Measurements from ENCODE around the gene ZMYM2.
A peak's percentile ranks its signal among the peaks of the same experiment; 100 is the strongest.

The ZMYM2 gene

GRCh38 chr13:20124303-20124702 lies 165.8 kb downstream of the ZMYM2 start:
- Histone ChIP-seq H3K27me3 (ENCODE audit: insufficient read depth, low read length, poor library complexity, severe bottlenecking) (no peaks in the 10 kb centered on the region), H3K9me3 (ENCODE audit: insufficient read depth, low read depth, low read length) (no peaks in the 10 kb centered on the region), H3K4me2 (ENCODE audit: low read depth, low read length, poor library complexity, severe bottlenecking) (no peak overlapping the region), H3K36me3 (ENCODE audit: insufficient read depth, low read length) (no peaks in the 10 kb centered on the region), H3K79me2 (ENCODE audit: insufficient read depth, low read length) (no peaks in the 10 kb centered on the region), H3K4me1 (ENCODE audit: insufficient read depth, low read length, poor library complexity, severe bottlenecking) (peaks cover 23% of the 10 kb centered on the region), H3F3A (ENCODE audit: low read depth) (no peaks in the 10 kb centered on the region; the same call in 1 of the 2 replicates), H4K20me1 (ENCODE audit: insufficient read depth, low read length, poor library complexity, severe bottlenecking) (no peaks in the 10 kb centered on the region), H3K4me3 (ENCODE audit: low read length, poor library complexity, severe bottlenecking) (no peak overlapping the region), H2AFZ (ENCODE audit: low read length) (no peak overlapping the region), H3K9me2 (replicated peaks; ENCODE audit: low read depth, low read length) (no peaks in the 10 kb centered on the region), H3K9ac (ENCODE audit: low read depth, low read length, poor library complexity, severe bottlenecking) (no peak overlapping the region)
- TF ChIP-seq EZH2phosphoT487 (IDR thresholded peaks at IDR 0.05; ENCODE audit: borderline replicate concordance) (no peak), CTCF (conservative IDR thresholded peaks at IDR 0.05; ENCODE audit: low read length) (no peak)

- no peaks in the 10 kb centered on the region for H3K79me2 ChIP-seq (ENCODE audit: insufficient read depth, low read length)
- no peak overlapping the region for H3K9ac ChIP-seq (ENCODE audit: low read depth, low read length, poor library complexity, severe bottlenecking)
- no peaks in the 10 kb centered on the region for H3K9me3 ChIP-seq (ENCODE audit: insufficient read depth, low read depth, low read length)
- no peaks in the 10 kb centered on the region for H4K20me1 ChIP-seq (ENCODE audit: insufficient read depth, low read length, poor library complexity, severe bottlenecking)
- no peak overlapping the region for H3K4me3 ChIP-seq (ENCODE audit: low read length, poor library complexity, severe bottlenecking)
- no peaks in the 10 kb centered on the region for H3K9me2 ChIP-seq (replicated peaks; ENCODE audit: low read depth, low read length)
- H3F3A ChIP-seq (ENCODE audit: low read depth), result no peaks in the 10 kb centered on the region
- no peak overlapping the region for H3K4me2 ChIP-seq (ENCODE audit: low read depth, low read length, poor library complexity, severe bottlenecking)
- H3K4me1 ChIP-seq (ENCODE audit: insufficient read depth, low read length, poor library complexity, severe bottlenecking), result peaks cover 16% of the 10 kb centered on the region
- no peak overlapping the region for H2AFZ ChIP-seq (ENCODE audit: low read length)
- H3K27me3 ChIP-seq (ENCODE audit: insufficient read depth, low read length, poor library complexity, severe bottlenecking), result no peaks in the 10 kb centered on the region
- no peaks in the 10 kb centered on the region for H3K36me3 ChIP-seq (ENCODE audit: insufficient read depth, low read length)
- TF ChIP-seq EZH2phosphoT487 (IDR thresholded peaks at IDR 0.05; ENCODE audit: borderline replicate concordance) (no peak), CTCF (conservative IDR thresholded peaks at IDR 0.05; ENCODE audit: low read length) (no peak)
Observed at GRCh38 chr13:20125129-20125782, 166.7 kb downstream of the ZMYM2 start.

GRCh38 chr13:20125783-20126165 lies 167.2 kb downstream of the ZMYM2 start:
- Histone ChIP-seq H3K4me1 (ENCODE audit: insufficient read depth, low read length, poor library complexity, severe bottlenecking) (peaks cover 16% of the 10 kb centered on the region), H3K79me2 (ENCODE audit: insufficient read depth, low read length) (no peaks in the 10 kb centered on the region), H3K4me3 (ENCODE audit: low read length, poor library complexity, severe bottlenecking) (no peak overlapping the region), H3K9me3 (ENCODE audit: insufficient read depth, low read depth, low read length) (no peaks in the 10 kb centered on the region), H4K20me1 (ENCODE audit: insufficient read depth, low read length, poor library complexity, severe bottlenecking) (no peaks in the 10 kb centered on the region), H2AFZ (ENCODE audit: low read length) (peak overlapping the region; percentile 39; the same call in 1 of the 2 replicates), H3K36me3 (ENCODE audit: insufficient read depth, low read length) (no peaks in the 10 kb centered on the region), H3F3A (ENCODE audit: low read depth) (no peaks in the 10 kb centered on the region), H3K9ac (ENCODE audit: low read depth, low read length, poor library complexity, severe bottlenecking) (no peak overlapping the region), H3K4me2 (ENCODE audit: low read depth, low read length, poor library complexity, severe bottlenecking) (no peak overlapping the region), H3K27me3 (ENCODE audit: insufficient read depth, low read length, poor library complexity, severe bottlenecking) (no peaks in the 10 kb centered on the region), H3K9me2 (replicated peaks; ENCODE audit: low read depth, low read length) (no peaks in the 10 kb centered on the region)
- TF ChIP-seq CTCF (conservative IDR thresholded peaks at IDR 0.05; ENCODE audit: low read length), result no peak
- no peak for TF ChIP-seq EZH2phosphoT487 (IDR thresholded peaks at IDR 0.05; ENCODE audit: borderline replicate concordance)

Data from Loucy (cell line).